Right renal cortex interstitium (tissue), 3 donors: ENCODE data around the gene CHRNA3. TPM values are rescaled to one million over a fixed set of nuclear protein-coding genes. Genes with fewer than 3 reads are reported as not detected.
A peak's percentile ranks its signal among the peaks of the same experiment; 100 is the strongest.
"Not testable (repeated sequence)": the region's sequence is repeated elsewhere in the genome, so short reads cannot be mapped to it uniquely, and the experiment has no call there.

Experiments used
- DNase-seq, 3 donors: peaks; one replicate each; pipeline ENCODE4 v3.0.0-alpha.2; 2013; ENCODE audit warnings: low read depth in 3 of 3, low spot score in 2 of 3
- polyA plus RNA-seq, 3 donors: library from polyadenylated mRNA; unstranded; fragments of 120-200 nt; gene quantifications; one replicate each; pipeline ENCODE4 v1.2.1, GENCODE V29; 2013; ENCODE audit not compliant: insufficient read length in 3 of 3

The CHRNA3 gene
- polyA plus RNA-seq, 3 donors: 0.76 to 1.3 (median 1.1) TPM

DNA sequence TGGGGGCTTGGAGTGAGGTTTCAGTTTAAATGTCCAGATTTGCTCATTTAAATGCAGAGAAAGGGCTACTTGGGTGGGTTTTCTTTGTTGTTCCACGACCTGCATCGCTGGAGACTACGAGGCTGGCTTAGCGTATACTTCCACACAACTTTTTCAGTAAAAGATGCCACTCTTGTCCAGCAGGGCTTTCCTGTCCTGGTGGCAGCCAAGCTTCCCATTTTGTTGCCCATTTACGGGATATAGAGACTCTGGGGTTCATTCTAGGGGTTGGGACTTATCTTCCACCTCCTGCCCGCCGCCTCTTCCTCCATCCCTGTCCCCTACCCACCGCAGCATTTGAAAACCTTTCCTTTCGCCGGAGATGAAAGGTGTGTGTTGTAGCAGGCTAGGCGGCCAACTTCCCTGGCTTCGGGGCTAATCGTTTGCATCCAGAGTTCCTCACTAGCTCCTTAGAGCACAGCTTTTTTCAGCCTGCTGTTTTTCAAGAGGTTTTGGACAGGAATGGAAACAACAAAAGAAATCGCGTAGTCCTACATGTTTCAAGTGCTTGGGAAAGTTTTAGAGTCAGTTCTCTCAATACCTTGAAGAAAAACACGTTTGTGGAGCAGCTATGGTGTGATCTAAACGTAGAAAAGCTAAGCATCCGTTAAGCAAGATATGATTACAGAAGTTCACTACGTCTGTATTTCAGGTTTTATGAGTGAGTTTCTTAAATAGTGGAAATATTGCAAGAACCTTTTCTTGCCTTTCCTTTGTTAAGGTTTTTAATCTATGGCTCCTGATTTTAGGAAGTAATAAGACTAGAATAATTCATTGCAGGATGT is 54.6 kb downstream of the CHRNA3 start:
- peak; percentile 17 to 40 (median 27) for DNase-seq

GRCh38 chr15:78565097-78565950 is 55.5 kb downstream of the CHRNA3 start, which contains the start of gene CHRNA5:
TSS of gene CHRNA5 (plus strand) at chr15:78565520. CDS start at chr15:78565720, 200 bp downstream.
- peak; percentile 50 to 79 (median 67) for DNase-seq

GRCh38 chr15:78564743-78565096 is 56.1 kb downstream of the CHRNA3 start:
- DNase-seq: no peak

DNA sequence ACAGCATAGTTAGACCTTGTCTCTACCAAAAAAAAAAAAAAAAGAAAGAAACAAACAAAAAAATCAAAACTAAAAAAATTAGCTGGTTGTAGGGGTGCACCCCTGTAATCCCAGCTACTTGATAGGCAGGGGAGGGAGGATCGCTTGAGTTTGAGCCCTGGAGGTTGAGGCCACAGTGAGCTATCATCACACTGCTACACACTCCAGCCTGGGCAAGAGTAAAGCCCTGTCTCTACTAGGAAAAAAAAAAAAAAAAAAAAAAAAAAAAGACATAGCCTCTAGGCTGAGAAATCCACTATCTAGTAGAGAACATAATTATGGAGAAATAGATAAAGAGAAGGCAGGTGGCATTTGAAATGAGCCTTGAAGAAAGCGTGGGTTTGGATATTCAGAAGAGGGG is 57.7 kb downstream of the CHRNA3 start:
- no peak for DNase-seq

DNA sequence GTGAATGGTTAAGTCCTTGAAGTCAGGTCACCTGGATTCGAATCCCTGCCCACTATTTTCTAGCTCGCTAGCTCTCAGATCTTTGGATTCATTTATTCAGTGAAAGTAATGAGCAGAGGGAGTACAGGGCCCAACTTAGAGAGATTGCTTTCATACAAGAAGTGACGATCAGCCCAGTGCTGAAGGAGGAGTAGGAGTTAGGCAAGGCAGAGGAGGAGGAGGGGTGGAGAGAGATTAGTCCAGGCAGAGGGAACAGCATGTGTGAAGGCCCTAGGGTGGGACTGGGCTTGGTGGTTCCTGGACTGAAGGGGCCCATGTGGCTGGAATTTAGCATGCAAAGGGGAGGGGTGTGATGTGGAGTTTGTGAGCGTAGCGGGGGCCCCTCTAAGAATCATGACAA is 59.3 kb downstream of the CHRNA3 start:
- DNase-seq: no peak

GRCh38 chr15:78560201-78560600 is 60.6 kb downstream of the CHRNA3 start:
- DNase-seq: not testable (repeated sequence)

GRCh38 chr15:78552597-78552996 is 68.2 kb downstream of the CHRNA3 start:
- DNase-seq: no peak

DNA sequence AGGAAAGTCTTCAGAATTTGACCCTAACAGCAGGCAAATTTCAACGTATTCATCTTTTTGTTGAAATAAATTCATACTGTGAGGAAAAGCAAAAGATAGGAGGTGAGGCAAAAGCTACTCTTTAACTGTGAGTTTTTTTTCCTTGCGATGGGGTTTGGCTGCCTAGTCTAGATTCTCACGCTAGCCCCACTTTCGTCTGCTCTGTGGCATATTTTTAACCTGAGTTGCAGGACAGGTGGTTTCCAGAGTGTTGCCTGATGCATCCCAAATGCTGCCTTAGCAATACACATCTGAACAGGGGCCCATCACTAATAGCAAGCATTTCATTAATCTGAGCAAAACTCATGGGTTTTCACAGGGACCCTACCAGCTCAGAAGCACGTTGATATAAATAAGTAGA is 68.9 kb downstream of the CHRNA3 start:
- no peak for DNase-seq

GRCh38 chr15:78550815-78551214 is 70.0 kb downstream of the CHRNA3 start:
- no peak for DNase-seq

- DNase-seq: no peak
These were observed 70.6 kb downstream of the CHRNA3 start for GRCh38 chr15:78550194-78550593.

Other genes with a start within 250 kb of the CHRNA3 start
- gene IREB2, start 182.8 kb downstream of the CHRNA3 start, polyA plus RNA-seq: 10 to 100 TPM; 59.7 to 68.9 (median 64.6) TPM
- gene HYKK, start 113.4 kb downstream of the CHRNA3 start, polyA plus RNA-seq: 10 to 100 TPM in 1 of 3 donors, 1 to 10 TPM in 2; 7.3 to 10.8 (median 8.7) TPM
- 100 to 1,000 TPM; 291 to 313 (median 308) TPM for gene PSMA4, start 80.6 kb downstream of the CHRNA3 start, polyA plus RNA-seq
- gene CHRNA5, start 55.5 kb downstream of the CHRNA3 start, polyA plus RNA-seq: 10 to 100 TPM in 2 of 3 donors, 1 to 10 TPM in 1; 6.3 to 10.2 (median 10.0) TPM
- gene CHRNB4, start 20.2 kb upstream of the CHRNA3 start, polyA plus RNA-seq: 1 to 10 TPM; 2.9 to 3.6 (median 3.1) TPM
- 10 to 100 TPM; 17.8 to 18.8 (median 18.7) TPM for gene ADAMTS7, start 190.5 kb upstream of the CHRNA3 start, polyA plus RNA-seq